ENCODE data around the gene CDADC1. TPM values are rescaled to one million over a fixed set of nuclear protein-coding genes. Genes with fewer than 3 reads are reported as not detected.

The CDADC1 gene
- total and polyA plus RNA-seq, 2 of the 13 experiments (the other 11 are each of a cell fraction or from before 2014, with no cell fraction given), result 2.4 to 9.0 TPM

DNA sequence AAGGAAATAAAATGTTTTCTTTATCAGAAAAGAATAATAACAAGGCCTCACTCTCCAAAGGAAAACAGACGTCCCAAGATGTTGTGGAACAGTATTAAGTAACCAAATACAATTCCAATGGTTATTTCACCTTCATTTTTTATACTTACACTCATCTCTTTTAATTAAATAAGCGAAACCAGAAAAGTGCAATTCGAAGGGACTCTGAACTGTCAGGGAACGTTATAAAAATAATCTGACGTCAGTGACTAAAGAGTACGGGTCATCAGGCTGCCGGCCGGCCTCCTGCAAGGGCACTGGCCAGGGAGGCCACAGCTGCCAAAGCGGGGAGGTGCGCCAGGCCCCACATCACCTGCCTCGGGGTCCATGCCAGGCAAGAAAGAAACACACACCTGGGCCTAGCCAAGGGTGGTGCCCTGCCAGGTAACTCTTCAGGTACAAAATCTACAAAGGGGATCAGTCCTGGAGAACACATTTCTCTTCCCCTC, 61.2 kb downstream of the CDADC1 start:
- in situ Hi-C loops (cut with HindIII; ENCODE audit: extremely low pct_ligation_motif_present, low pct_unique_long_range_greater_than_20kb), result loop anchor here (5.0 to 10.0 kb wide), 2 partner anchors 63 to 116 kb away; no protein-coding TSS in a partner anchor
- intact Hi-C loops (cut with micrococcal nuclease; ENCODE audit: unreplicated experiment), result no loop called here
- H4K20me1 ChIP-seq (ENCODE audit: insufficient read depth, low read length), result no peaks in the 10 kb centered on the region
- WGBS (ENCODE audit: low lambda C conversion rate), result 88% methylated on average over 11 of the region's 11 CpGs
- H3K9ac ChIP-seq (ENCODE audit: insufficient read depth, low read depth, low read length), result no peak overlapping the region
- BruUV-seq (replicated peaks), result no TSS peak
- POLR2A ChIA-PET, result interaction anchor here (1.8 kb wide), 1 partner anchor 135 kb away, joined by 4 read pairs; the partner anchor contains the start of genes CAB39L and SETDB2
- H3K4me3 ChIP-seq (replicated peaks in 1 of 3; ENCODE audit: insufficient read depth in 1 of 3, low read depth in 2 of 3, low read length in 3 of 3), result no peak overlapping the region
- FAIRE-seq (no peak), DNase-seq (ENCODE audit: low spot score) (no peak), ATAC-seq (no peak)
- no peak overlapping the region for H2AFZ ChIP-seq (ENCODE audit: low read length)
- H3K36me3 ChIP-seq (replicated peaks in 1 of 2; ENCODE audit: control insufficient read depth in 1 of 2, insufficient read depth in 2 of 2, low read length in 2 of 2), result no peaks in the 10 kb centered on the region
- no peaks in the 10 kb centered on the region for H3K79me2 ChIP-seq (ENCODE audit: insufficient read depth, low read length)
- no peaks in the 10 kb centered on the region for H3K27me3 ChIP-seq (ENCODE audit: control insufficient read depth in 1 of 2, insufficient read depth in 2 of 2, low read length in 2 of 2)
- H3K4me2 ChIP-seq (ENCODE audit: low read depth, low read length), result no peak overlapping the region
- H3K4me1 ChIP-seq (ENCODE audit: insufficient read depth, low read length), result peaks cover 41% of the 10 kb centered on the region
- no peak overlapping the region for H3K27ac ChIP-seq (ENCODE audit: extremely low read length, insufficient read depth, low read length)
- CTCF ChIA-PET (ENCODE audit: low intra/inter-chr PET ratio, low total read pairs), result no interaction called here
- TF ChIP-seq MIER3 (CRISPR knock-in tag; IDR thresholded peaks at IDR 0.05; ENCODE audit: borderline replicate concordance), result no peak
- 0 out of 2 replicates have a peak, but pooled peaks have one; percentile 3 for TF ChIP-seq NCOA2 (CRISPR knock-in tag; IDR thresholded peaks at IDR 0.05)
- TF ChIP-seq HOMEZ (CRISPR knock-in tag; IDR thresholded peaks at IDR 0.05; ENCODE audit: low read depth), result 0 out of 2 replicates have a peak, but pooled peaks have one; percentile 0
- no peaks in the 10 kb centered on the region for H3K9me3 ChIP-seq (ENCODE audit: low read length)

DNA sequence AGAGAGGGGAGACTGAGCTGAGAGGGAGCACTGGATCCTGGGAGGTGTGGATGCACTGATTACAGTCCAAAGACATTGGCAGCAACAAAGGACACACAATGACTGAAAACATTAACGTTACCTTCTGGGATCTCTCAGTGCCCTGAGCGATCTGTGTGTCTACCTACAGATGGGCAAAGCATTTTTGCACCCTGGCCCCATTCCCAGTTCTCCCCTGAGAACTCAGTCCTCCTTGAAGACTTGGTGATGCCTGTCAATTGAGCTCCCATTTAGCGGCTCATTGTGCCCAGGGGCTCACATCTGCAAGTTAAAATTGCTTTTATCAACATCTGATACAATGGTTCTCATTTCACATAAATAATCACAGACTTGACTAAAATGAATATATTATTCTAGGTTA, 62.5 kb downstream of the CDADC1 start:
- Histone ChIP-seq H3K36me3 (replicated peaks in 1 of 2; ENCODE audit: control insufficient read depth in 1 of 2, insufficient read depth in 2 of 2, low read length in 2 of 2) (no peaks in the 10 kb centered on the region), H4K20me1 (ENCODE audit: insufficient read depth, low read length) (no peaks in the 10 kb centered on the region), H3K9me3 (ENCODE audit: low read length) (no peaks in the 10 kb centered on the region), H3K4me1 (ENCODE audit: insufficient read depth, low read length) (peaks cover 39% of the 10 kb centered on the region), H2AFZ (ENCODE audit: low read length) (no peak overlapping the region), H3K4me3 (replicated peaks in 1 of 3; ENCODE audit: insufficient read depth in 1 of 3, low read depth in 2 of 3, low read length in 3 of 3) (no peak overlapping the region), H3K79me2 (ENCODE audit: insufficient read depth, low read length) (no peaks in the 10 kb centered on the region), H3K4me2 (ENCODE audit: low read depth, low read length) (no peak overlapping the region), H3K27me3 (ENCODE audit: control insufficient read depth in 1 of 2, insufficient read depth in 2 of 2, low read length in 2 of 2) (no peaks in the 10 kb centered on the region), H3K9ac (ENCODE audit: insufficient read depth, low read depth, low read length) (no peak overlapping the region), H3K27ac (ENCODE audit: extremely low read length, insufficient read depth, low read length) (no peak overlapping the region)
- DNase-seq (ENCODE audit: low spot score) (no peak), ATAC-seq (no peak), FAIRE-seq (no peak)
- POLR2A ChIA-PET, result no interaction called here
- BruUV-seq (replicated peaks), result no TSS peak
- WGBS (ENCODE audit: low lambda C conversion rate), result 94% methylated on average over 2 of the region's 3 CpGs
- TF ChIP-seq SNAPC2 (CRISPR knock-in tag; IDR thresholded peaks at IDR 0.05) (no peak), ZNF557 (CRISPR knock-in tag; IDR thresholded peaks at IDR 0.05) (no peak), JUND (CRISPR knock-in tag; IDR thresholded peaks at IDR 0.05) (no peak)
- TF ChIP-seq, protein P1, sequence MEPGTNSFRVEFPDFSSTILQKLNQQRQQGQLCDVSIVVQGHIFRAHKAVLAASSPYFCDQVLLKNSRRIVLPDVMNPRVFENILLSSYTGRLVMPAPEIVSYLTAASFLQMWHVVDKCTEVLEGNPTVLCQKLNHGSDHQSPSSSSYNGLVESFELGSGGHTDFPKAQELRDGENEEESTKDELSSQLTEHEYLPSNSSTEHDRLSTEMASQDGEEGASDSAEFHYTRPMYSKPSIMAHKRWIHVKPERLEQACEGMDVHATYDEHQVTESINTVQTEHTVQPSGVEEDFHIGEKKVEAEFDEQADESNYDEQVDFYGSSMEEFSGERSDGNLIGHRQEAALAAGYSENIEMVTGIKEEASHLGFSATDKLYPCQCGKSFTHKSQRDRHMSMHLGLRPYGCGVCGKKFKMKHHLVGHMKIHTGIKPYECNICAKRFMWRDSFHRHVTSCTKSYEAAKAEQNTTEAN (CRISPR knock-in tag; conservative IDR thresholded peaks at IDR 0.05), result no peak
- in situ Hi-C loops (cut with HindIII; ENCODE audit: extremely low pct_ligation_motif_present, low pct_unique_long_range_greater_than_20kb), result no loop called here
- CTCF ChIA-PET (ENCODE audit: low intra/inter-chr PET ratio, low total read pairs), result no interaction called here
- intact Hi-C loops (cut with micrococcal nuclease; ENCODE audit: unreplicated experiment), result no loop called here

Data from HepG2 (cell line).